Tibial artery (tissue), 4 donors: ENCODE measurements around the gene IDS.

Source experiments
- DNase-seq, 2 donors: peaks; one replicate each; pipeline ENCODE4 v3.0.0-alpha.2; 2019
- H3K27ac ChIP-seq, 2 donors: fragments of 200-600 bp; sonication (generic) in 1 of 2; 1 replicate in 1 of 2; 2 replicates in 1 of 2; pipeline ENCODE4 v1.5.1; 2018 to 2019; ENCODE audit warnings: mild to moderate bottlenecking in 1 of 2
- H3K27me3 ChIP-seq, 2 donors: fragments of 200-600 bp; sonication (generic) in 1 of 2; one replicate each; pipeline versions ENCODE4 v1.5.1 to v1.6.0; 2016 to 2019
- H3K36me3 ChIP-seq, 3 donors: fragments of 200-600 bp; sonication (generic) in 2 of 3; one replicate each; pipeline ENCODE4 v1.5.1; 2016 to 2019; ENCODE audit warnings: mild to moderate bottlenecking in 2 of 3
- H3K4me1 ChIP-seq, 4 donors: fragments of 200-600 bp; sonication (generic) in 2 of 4; 1 replicate in 3 of 4; 2 replicates in 1 of 4; pipeline ENCODE4 v1.5.1; 2016 to 2019
- H3K4me3 ChIP-seq, 2 donors: fragments of 200-600 bp; sonication (generic) in 1 of 2; 1 replicate in 1 of 2; 2 replicates in 1 of 2; pipeline ENCODE4 v1.5.1; 2018 to 2019; ENCODE audit warnings: mild to moderate bottlenecking in 2 of 2
- H3K9me3 ChIP-seq, 3 donors: fragments of 200-600 bp; sonication (generic) in 1 of 3; one replicate each; pipeline ENCODE4 v1.5.1; 2016 to 2019
- CTCF ChIP-seq, 2 experiments: fragments of 200-600 bp in 1 of 2; fragments of 450-650 bp in 1 of 2; IDR thresholded peaks; one replicate each; pipeline ENCODE4 v1.5.1; 2017 to 2019; ENCODE audit warnings: antibody characterized with exemption in 2 of 2, mild to moderate bottlenecking in 1 of 2, moderate library complexity in 1 of 2
- intact Hi-C: fragments of 100-400 bp; cut with DNase I; formaldehyde crosslinking; loops from one replicate; pipeline ENCODE4 v1.15.0; 2023; ENCODE audit warnings: low total_unique reads

IDS gene

GRCh38 chrX:149469406-149469805, 35.7 kb downstream of the IDS start:
- Histone ChIP-seq H3K9me3 (no peaks in the 10 kb centered on the region), H3K4me3 (no peak overlapping the region), H3K27ac (no peak overlapping the region), H3K27me3 (no peaks in the 10 kb centered on the region), H3K4me1 (no peaks in the 10 kb centered on the region), H3K36me3 (no peaks in the 10 kb centered on the region)
- intact Hi-C loops = no loop called here
- TF ChIP-seq CTCF (IDR thresholded peaks at IDR 0.05) = no peak
- no peak for DNase-seq

GRCh38 chrX:149467920-149468319, 37.2 kb downstream of the IDS start:
- TF ChIP-seq CTCF (IDR thresholded peaks at IDR 0.05) = no peak
- intact Hi-C loops = no loop called here
- DNase-seq = no peak
- H3K27me3 ChIP-seq = no peaks in the 10 kb centered on the region
- no peak overlapping the region for H3K27ac ChIP-seq
- no peaks in the 10 kb centered on the region for H3K9me3 ChIP-seq
- no peaks in the 10 kb centered on the region for H3K4me1 ChIP-seq
- H3K36me3 ChIP-seq = no peaks in the 10 kb centered on the region
- H3K4me3 ChIP-seq = no peak overlapping the region

- no peaks in the 10 kb centered on the region for H3K36me3 ChIP-seq
- H3K4me1 ChIP-seq = no peaks in the 10 kb centered on the region
- no peaks in the 10 kb centered on the region for H3K27me3 ChIP-seq
- intact Hi-C loops = no loop called here
- no peak overlapping the region for H3K4me3 ChIP-seq
- no peak for DNase-seq
- H3K9me3 ChIP-seq = no peaks in the 10 kb centered on the region
- TF ChIP-seq CTCF (IDR thresholded peaks at IDR 0.05) = no peak
- H3K27ac ChIP-seq = no peak overlapping the region
Observed at GRCh38 chrX:149467461-149467860, 37.6 kb downstream of the IDS start.

GRCh38 chrX:149462849-149463248, 42.3 kb downstream of the IDS start:
- Histone ChIP-seq H3K4me1 (no peaks in the 10 kb centered on the region), H3K27ac (no peak overlapping the region), H3K9me3 (no peaks in the 10 kb centered on the region), H3K4me3 (no peak overlapping the region), H3K27me3 (no peaks in the 10 kb centered on the region), H3K36me3 (no peaks in the 10 kb centered on the region)
- intact Hi-C loops = no loop called here
- no peak for DNase-seq
- no peak for TF ChIP-seq CTCF (IDR thresholded peaks at IDR 0.05)

DNA sequence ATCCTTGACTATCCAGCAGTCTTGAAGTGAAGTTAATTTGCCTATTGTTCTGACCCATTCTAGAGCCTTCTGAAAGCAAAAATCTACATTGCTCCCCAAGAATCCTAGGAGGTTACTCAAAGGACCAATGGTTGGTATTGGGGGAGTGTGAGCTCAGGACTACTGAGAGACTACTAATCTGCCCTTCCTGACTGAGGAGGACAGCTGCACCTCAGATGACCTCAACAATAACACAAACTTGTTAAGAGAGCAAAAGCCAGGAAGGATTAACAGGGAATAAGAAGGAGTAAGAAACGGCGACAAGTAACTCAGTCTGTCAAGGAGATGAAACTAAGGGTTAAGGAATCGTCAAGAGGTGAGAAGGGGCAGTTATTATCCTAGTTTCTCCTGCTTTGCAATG, 43.4 kb downstream of the IDS start:
- Histone ChIP-seq H3K9me3 (no peaks in the 10 kb centered on the region), H3K4me1 (no peaks in the 10 kb centered on the region), H3K27me3 (no peaks in the 10 kb centered on the region), H3K4me3 (no peak overlapping the region), H3K27ac (no peak overlapping the region), H3K36me3 (no peaks in the 10 kb centered on the region)
- intact Hi-C loops = no loop called here
- no peak for TF ChIP-seq CTCF (IDR thresholded peaks at IDR 0.05)
- no peak for DNase-seq

DNA sequence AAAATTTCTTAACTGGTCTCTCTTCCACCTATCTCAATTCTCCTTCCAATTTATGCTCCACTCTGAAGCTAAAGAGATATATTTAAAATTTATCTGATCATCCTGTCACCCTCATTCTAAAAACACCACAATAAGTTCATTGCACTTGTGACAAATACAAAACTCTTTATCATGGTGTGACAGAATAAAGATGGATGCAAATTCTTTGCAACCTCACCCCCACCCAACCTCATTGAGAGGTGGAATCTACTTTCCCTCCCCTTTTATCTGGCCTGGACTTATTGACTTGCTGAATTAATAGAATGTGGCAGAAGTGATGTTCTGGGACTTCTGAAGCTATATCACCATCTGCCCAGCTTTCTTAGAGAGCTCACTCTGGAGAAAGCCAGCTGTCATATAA, 46.5 kb downstream of the IDS start:
- DNase-seq = no peak
- intact Hi-C loops = no loop called here
- no peak for TF ChIP-seq CTCF (IDR thresholded peaks at IDR 0.05)

More for the DNA sequence above, 46.5 kb downstream of the IDS start:
- Histone ChIP-seq H3K27ac (no peak overlapping the region), H3K9me3 (no peaks in the 10 kb centered on the region), H3K4me1 (no peaks in the 10 kb centered on the region), H3K4me3 (no peak overlapping the region), H3K36me3 (no peaks in the 10 kb centered on the region), H3K27me3 (no peaks in the 10 kb centered on the region)
